B cell (primary cell): Measurements from ENCODE around the gene CCDC178. TPM values are rescaled to one million over a fixed set of nuclear protein-coding genes. Genes with fewer than 3 reads are reported as not detected.

ENCODE experiments used
- ATAC-seq: fragments of 200-7000 bp; cut with Tn5 transposase; one replicate; pipeline ENCODE4 v1.10.0; 2021; ENCODE audit warnings: low read depth, mild to moderate bottlenecking, moderate number of reproducible peaks, moderate library complexity
- CTCF ChIA-PET: fragments of 350-600 bp; sonication (Branson Sonifier 250); formaldehyde crosslinking; loops from one replicate; lab custom pipeline; 2021; ENCODE audit warnings: antibody characterized with exemption, inconsistent platforms; lab: Charles Lee
- POLR2A ChIA-PET: fragments of 350-600 bp; sonication (Branson Sonifier 250); formaldehyde crosslinking; loops from one replicate; lab custom pipeline; 2021; ENCODE audit warnings: antibody characterized with exemption; lab: Charles Lee
- DNase-seq: peaks from one replicate; pipeline ENCODE4 v3.0.0; 2013
- H2AFZ ChIP-seq: 2 replicates; pipeline ENCODE4 v1.6.1; 2012; ENCODE audit warnings: mild to moderate bottlenecking, low read depth, low read length; ENCODE audit not compliant: insufficient read depth, poor library complexity, severe bottlenecking
- H3K27ac ChIP-seq, 2 donors: 1 replicate in 1 of 2; 2 replicates in 1 of 2; pipeline ENCODE4 v1.5.1; 2012 to 2013; ENCODE audit warnings: low read length in 2 of 2, mild to moderate bottlenecking in 2 of 2, moderate library complexity in 1 of 2
- H3K27me3 ChIP-seq, 4 experiments: fragments of 200-600 bp in 1 of 4; sonication (generic) in 1 of 4; replicated peaks in 1 of 4; 1 replicate in 2 of 4; 2 replicates in 2 of 4; pipeline versions ENCODE4 v1.6.1 to v1.7.0; 2013 to 2016; ENCODE audit warnings: low read length in 3 of 4, mild to moderate bottlenecking in 2 of 4, mixed read lengths in 1 of 4, moderate library complexity in 1 of 4; ENCODE audit not compliant: insufficient read depth in 4 of 4, control insufficient read depth in 3 of 4; ENCODE audit errors: control extremely low read depth in 1 of 4
- H3K36me3 ChIP-seq, 2 experiments: replicated peaks in 1 of 2; 1 replicate in 1 of 2; 2 replicates in 1 of 2; pipeline versions ENCODE4 v1.6.1 to v1.7.1; 2013; ENCODE audit warnings: low read length in 1 of 2; ENCODE audit not compliant: insufficient read depth in 2 of 2, control insufficient read depth in 1 of 2; ENCODE audit errors: control extremely low read depth in 1 of 2, extremely low read depth in 1 of 2
- H3K4me1 ChIP-seq, 2 donors: fragments of 200-600 bp in 1 of 2; sonication (generic) in 1 of 2; 1 replicate in 1 of 2; 2 replicates in 1 of 2; pipeline versions ENCODE4 v1.5.1 to v1.6.1; 2013 to 2017; ENCODE audit warnings: low read length in 2 of 2; ENCODE audit not compliant: control insufficient read depth in 2 of 2, insufficient read depth in 2 of 2
- H3K4me2 ChIP-seq: replicated peaks from 2 replicates; pipeline ENCODE3; 2012; ENCODE audit warnings: mild to moderate bottlenecking, low read depth, low read length; ENCODE audit not compliant: poor library complexity, severe bottlenecking
- H3K4me3 ChIP-seq, 5 experiments: fragments of 200-600 bp in 1 of 5; sonication (generic) in 1 of 5; 1 replicate in 3 of 5; 2 replicates in 2 of 5; pipeline versions ENCODE4 v1.5.1 to v1.7.0; 2011 to 2016; ENCODE audit warnings: low read length in 4 of 5, mild to moderate bottlenecking in 4 of 5, low read depth in 2 of 5, control low read depth in 1 of 5, moderate library complexity in 1 of 5; ENCODE audit not compliant: insufficient read depth in 1 of 5; ENCODE audit errors: control extremely low read depth in 1 of 5, extremely low read depth in 1 of 5
- H3K79me2 ChIP-seq: fragments of 200-600 bp; sonication (generic); one replicate; pipeline ENCODE4 v1.6.0; 2016; ENCODE audit warnings: low read length; ENCODE audit not compliant: control insufficient read depth, insufficient read depth
- H3K9ac ChIP-seq: fragments of 200-600 bp; sonication (generic); 2 replicates; pipeline ENCODE4 v1.6.1; 2017; ENCODE audit warnings: mild to moderate bottlenecking, low read length, moderate library complexity
- H3K9me3 ChIP-seq, 3 donors: one replicate each; pipeline versions ENCODE4 v1.6.1 to v1.7.1; 2013; ENCODE audit warnings: low read length in 2 of 3; ENCODE audit not compliant: control insufficient read depth in 2 of 3, insufficient read depth in 1 of 3; ENCODE audit errors: control extremely low read depth in 1 of 3
- H4K20me1 ChIP-seq: 2 replicates; pipeline ENCODE4 v1.6.0; 2012; ENCODE audit warnings: mild to moderate bottlenecking, low read length; ENCODE audit not compliant: insufficient read depth, control insufficient read depth, poor library complexity, severe bottlenecking
- H3K27ac Mint-ChIP-seq: one replicate; pipeline ENCODE4 v1.8.0; 2021; ENCODE audit warnings: mixed read lengths
- H3K27me3 Mint-ChIP-seq: one replicate; pipeline ENCODE4 v1.8.0; 2021; ENCODE audit warnings: mixed read lengths
- H3K4me1 Mint-ChIP-seq: one replicate; pipeline ENCODE4 v1.8.0; 2021; ENCODE audit warnings: mixed read lengths
- H3K4me3 Mint-ChIP-seq: one replicate; pipeline ENCODE4 v1.8.0; 2021; ENCODE audit warnings: mixed read lengths
- H3K9me3 Mint-ChIP-seq: one replicate; pipeline ENCODE4 v1.8.0; 2022; ENCODE audit warnings: mixed read lengths; ENCODE audit not compliant: insufficient read depth
- CTCF ChIP-seq: fragments of 200-600 bp; IDR thresholded peaks from one replicate; pipeline ENCODE4 v1.8.0; 2022; ENCODE audit warnings: antibody characterized with exemption, mild to moderate bottlenecking
- EZH2 ChIP-seq: IDR thresholded peaks from 2 replicates; pipeline ENCODE4 v1.6.1; 2012; ENCODE audit warnings: borderline replicate concordance, low read depth, mild to moderate bottlenecking, moderate library complexity, low read length; ENCODE audit not compliant: insufficient read depth, poor library complexity, severe bottlenecking
- WGBS: methylation state at CpG from one replicate; pipeline ENCODE4 v1.1.5; 2013; ENCODE audit warnings: missing lambda C conversion rate; ENCODE audit not compliant: insufficient coverage; 5-methylcytosine and 5-hydroxymethylcytosine counted together
- intact Hi-C: fragments of 100-400 bp; cut with micrococcal nuclease; formaldehyde crosslinking; loops from one replicate; pipeline ENCODE4 v1.10.0; 2022
- polyA plus RNA-seq: library from polyadenylated mRNA; depleted of rRNA; stranded (reverse); fragments of >200 nt; gene quantifications from 2 replicates; pipeline ENCODE4 v1.2.3, GENCODE V29; 2012
- total RNA-seq, 2 donors: library from RNA; stranded (reverse); fragments of 120-200 nt in 1 of 2; gene quantifications; 1 replicate in 1 of 2; 2 replicates in 1 of 2; pipeline versions ENCODE4 v1.2.3 to v1.2.4, GENCODE V29; 2013 to 2022

The CCDC178 gene
- total and polyA plus RNA-seq, 2 donors (not counting 1 experiment from before 2014, with no cell fraction given) = not detected

GRCh38 chr18:33090461-33090860 lies 350.1 kb downstream of the CCDC178 start:
- H3K4me1 Mint-ChIP-seq = no peaks in the 10 kb centered on the region
- Histone ChIP-seq H3K4me1 (no peaks in the 10 kb centered on the region), H3K4me2 (no peak overlapping the region), H3K79me2 (no peaks in the 10 kb centered on the region), H2AFZ (no peak overlapping the region), H3K27ac (no peak overlapping the region), H3K9me3 (no peaks in the 10 kb centered on the region), H3K36me3 (no peaks in the 10 kb centered on the region), H3K9ac (no peak overlapping the region), H3K27me3 (no peaks in the 10 kb centered on the region), H4K20me1 (no peaks in the 10 kb centered on the region), H3K4me3 (no peak overlapping the region)
- ChIA-PET CTCF (no interaction called here), POLR2A (no interaction called here)
- H3K4me3 Mint-ChIP-seq = no peak overlapping the region
- WGBS = no CpG with 5 or more reads among the region's 4 CpGs
- DNase-seq (no peak), ATAC-seq (no peak)
- H3K27me3 Mint-ChIP-seq = peaks cover 5% of the 10 kb centered on the region
- intact Hi-C loops = no loop called here
- H3K9me3 Mint-ChIP-seq = no peaks in the 10 kb centered on the region
- no peak overlapping the region for H3K27ac Mint-ChIP-seq
- TF ChIP-seq CTCF = no peak
- TF ChIP-seq EZH2 = no peak

GRCh38 chr18:33076601-33077000 lies 363.9 kb downstream of the CCDC178 start:
- H3K9me3 ChIP-seq = no peaks in the 10 kb centered on the region
- H3K4me3 ChIP-seq = no peak overlapping the region
- H3K4me1 ChIP-seq = no peaks in the 10 kb centered on the region
- H3K4me3 Mint-ChIP-seq = no peak overlapping the region
- no peaks in the 10 kb centered on the region for H4K20me1 ChIP-seq
- DNase-seq (no peak), ATAC-seq (no peak)
- no peak overlapping the region for H2AFZ ChIP-seq
- H3K79me2 ChIP-seq = no peaks in the 10 kb centered on the region
- ChIA-PET CTCF (no interaction called here), POLR2A (no interaction called here)
- H3K36me3 ChIP-seq = no peaks in the 10 kb centered on the region
- H3K4me1 Mint-ChIP-seq = no peaks in the 10 kb centered on the region
- no peak overlapping the region for H3K27ac Mint-ChIP-seq
- no peak overlapping the region for H3K27ac ChIP-seq
- no peaks in the 10 kb centered on the region for H3K9me3 Mint-ChIP-seq
- no CpG with 5 or more reads among the region's 2 CpGs for WGBS
- H3K4me2 ChIP-seq = no peak overlapping the region
- TF ChIP-seq EZH2 = no peak
- no peak overlapping the region for H3K9ac ChIP-seq
- peaks cover 11% of the 10 kb centered on the region for H3K27me3 Mint-ChIP-seq
- no peaks in the 10 kb centered on the region for H3K27me3 ChIP-seq
- intact Hi-C loops = no loop called here
